ENCODE measurements around the gene C10orf90.
A peak's percentile ranks its signal among the peaks of the same experiment; 100 is the strongest.

The C10orf90 gene

DNA sequence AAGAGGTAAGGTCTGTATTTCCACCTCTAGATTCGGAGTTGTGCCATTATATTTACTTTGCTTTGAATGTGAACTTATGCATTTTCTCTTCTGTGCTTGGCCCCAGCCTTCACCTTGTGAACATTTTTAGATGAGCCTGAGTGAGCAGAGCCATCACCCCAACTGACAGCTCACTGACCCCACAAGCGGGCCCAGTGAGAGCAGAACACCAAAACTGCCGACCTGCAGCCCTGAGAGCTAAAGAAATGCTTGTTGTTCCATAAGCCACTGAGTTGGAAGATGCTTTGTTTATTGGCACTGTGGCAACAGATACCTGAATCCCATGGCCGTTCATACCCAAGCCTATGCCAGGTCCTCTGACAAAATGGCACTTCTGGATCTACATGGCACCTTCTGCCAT, 37.8 kb downstream of the C10orf90 start:
- DNase-seq (ENCODE audit: low spot score), result no peak

- DNase-seq (ENCODE audit: low spot score), result no peak
These were observed 40.4 kb downstream of the C10orf90 start for GRCh38 chr10:126629925-126630624.

GRCh38 chr10:126628746-126629145, 41.7 kb downstream of the C10orf90 start:
- DNase-seq (ENCODE audit: low spot score), result no peak

- no peak for DNase-seq (ENCODE audit: low spot score)
These were observed 48.6 kb downstream of the C10orf90 start for GRCh38 chr10:126621846-126622245.

DNA sequence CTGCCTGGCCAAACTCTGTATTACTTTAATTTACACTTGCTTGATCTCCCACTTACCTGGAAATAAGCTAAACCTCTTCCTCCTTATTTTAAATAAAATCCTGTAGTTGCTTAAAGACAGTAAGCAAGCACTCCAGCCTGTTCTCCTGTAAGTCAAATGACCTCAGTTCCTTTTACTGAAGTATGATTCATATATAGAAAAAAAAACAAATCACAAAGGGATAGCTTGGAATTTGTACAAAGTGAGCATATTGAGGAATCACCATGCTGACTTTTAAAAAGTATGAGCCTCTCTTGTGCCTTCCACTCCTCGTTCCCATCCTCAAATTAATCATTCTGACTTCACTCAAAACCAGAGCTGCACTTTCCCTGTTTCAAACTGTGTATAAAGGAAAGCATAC, 52.0 kb downstream of the C10orf90 start:
- peak; percentile 11 for DNase-seq (ENCODE audit: low spot score)

GRCh38 chr10:126617733-126618132, 52.8 kb downstream of the C10orf90 start:
- no peak for DNase-seq (ENCODE audit: low spot score)

DNA sequence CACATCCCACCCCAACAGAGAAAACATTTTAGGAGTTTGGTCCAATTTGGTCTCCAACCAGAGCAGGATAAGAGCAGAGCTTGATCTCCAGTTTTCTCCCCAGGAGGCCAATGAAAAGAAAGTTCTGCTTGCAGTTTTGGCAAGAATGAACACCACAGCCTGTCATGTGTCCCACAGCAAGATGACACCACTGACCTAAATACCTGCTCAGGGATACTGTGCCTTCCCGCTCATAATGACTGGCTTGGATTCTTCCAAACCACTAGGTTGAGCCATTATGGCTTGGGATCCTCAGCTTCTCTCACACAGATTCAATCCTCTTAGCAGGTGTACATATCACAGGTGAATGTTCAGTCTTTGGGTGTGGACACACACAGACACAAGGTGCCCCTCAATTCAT, 53.3 kb downstream of the C10orf90 start:
- DNase-seq (ENCODE audit: low spot score), result no peak

- no peak for DNase-seq (ENCODE audit: low spot score)
These were observed 53.8 kb downstream of the C10orf90 start for GRCh38 chr10:126616737-126617136.

- DNase-seq (ENCODE audit: low spot score), result no peak
These were observed 59.2 kb downstream of the C10orf90 start for GRCh38 chr10:126611303-126611702.

DNA sequence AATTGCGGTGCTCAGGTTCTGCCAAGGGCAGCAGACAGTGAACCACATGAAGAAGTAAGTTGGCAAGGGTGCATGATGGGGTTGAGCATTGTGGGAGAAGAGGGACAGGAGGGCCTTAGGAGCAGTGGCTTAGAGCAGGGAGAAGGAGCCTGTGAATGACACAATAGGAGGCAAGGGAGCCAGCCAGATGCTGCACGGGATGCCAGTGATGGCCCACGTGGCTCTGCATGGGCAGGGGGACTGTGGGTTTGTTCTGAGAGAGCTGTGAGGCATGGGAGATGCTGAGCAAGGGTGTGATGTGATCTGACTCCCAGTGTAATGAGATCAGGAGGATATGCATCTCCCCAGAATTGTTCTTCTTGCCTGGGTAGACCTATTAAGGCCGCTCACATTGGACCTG, 60.9 kb downstream of the C10orf90 start:
- no peak for DNase-seq (ENCODE audit: low spot score)

- DNase-seq (ENCODE audit: low spot score), result no peak
These were observed 70.4 kb downstream of the C10orf90 start for GRCh38 chr10:126599949-126600682.

DNA sequence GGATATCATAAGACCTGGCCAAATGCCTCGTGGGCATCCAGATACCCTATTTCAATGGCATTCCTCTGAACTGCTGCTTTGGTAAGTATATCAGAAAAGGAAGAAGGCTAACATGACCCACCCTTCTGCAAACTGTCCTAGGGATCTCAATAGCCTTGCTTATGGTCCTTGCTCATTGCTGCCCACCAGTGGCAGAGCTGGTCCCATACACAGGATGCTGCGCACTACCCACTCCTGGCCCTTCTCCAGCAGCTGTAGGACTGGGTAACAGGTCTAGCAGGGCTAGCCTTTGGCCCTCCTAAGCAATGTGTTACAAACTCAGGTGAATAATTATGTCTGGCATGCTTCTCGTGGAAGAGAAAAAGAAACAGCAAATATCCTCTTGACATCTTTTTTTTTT, 72.5 kb downstream of the C10orf90 start:
- peak; percentile 48 for DNase-seq (ENCODE audit: low spot score)

DNA sequence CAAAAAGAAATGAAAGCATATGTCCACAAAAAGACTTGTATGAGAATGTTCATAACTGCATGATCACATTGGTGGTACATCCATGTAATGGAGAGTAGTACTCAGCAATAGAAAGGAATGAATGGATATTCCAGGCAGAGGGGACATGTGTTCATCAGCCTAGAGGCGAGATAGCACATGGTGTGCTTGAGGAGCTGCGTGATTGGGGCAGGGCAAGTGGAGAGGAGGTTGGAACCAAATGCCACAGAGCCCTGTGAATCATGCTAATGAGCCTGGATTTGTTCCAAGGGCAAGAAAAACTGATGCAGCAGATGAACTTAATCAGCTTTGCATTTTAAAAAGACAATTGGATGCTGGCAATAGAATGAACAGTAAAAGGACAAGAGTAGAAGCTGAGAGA, 73.3 kb downstream of the C10orf90 start:
- DNase-seq (ENCODE audit: low spot score), result no peak

- no peak for DNase-seq (ENCODE audit: low spot score)
These were observed 73.9 kb downstream of the C10orf90 start for GRCh38 chr10:126596472-126597016.

GRCh38 chr10:126595160-126595559, 75.3 kb downstream of the C10orf90 start:
- no peak for DNase-seq (ENCODE audit: low spot score)

DNA sequence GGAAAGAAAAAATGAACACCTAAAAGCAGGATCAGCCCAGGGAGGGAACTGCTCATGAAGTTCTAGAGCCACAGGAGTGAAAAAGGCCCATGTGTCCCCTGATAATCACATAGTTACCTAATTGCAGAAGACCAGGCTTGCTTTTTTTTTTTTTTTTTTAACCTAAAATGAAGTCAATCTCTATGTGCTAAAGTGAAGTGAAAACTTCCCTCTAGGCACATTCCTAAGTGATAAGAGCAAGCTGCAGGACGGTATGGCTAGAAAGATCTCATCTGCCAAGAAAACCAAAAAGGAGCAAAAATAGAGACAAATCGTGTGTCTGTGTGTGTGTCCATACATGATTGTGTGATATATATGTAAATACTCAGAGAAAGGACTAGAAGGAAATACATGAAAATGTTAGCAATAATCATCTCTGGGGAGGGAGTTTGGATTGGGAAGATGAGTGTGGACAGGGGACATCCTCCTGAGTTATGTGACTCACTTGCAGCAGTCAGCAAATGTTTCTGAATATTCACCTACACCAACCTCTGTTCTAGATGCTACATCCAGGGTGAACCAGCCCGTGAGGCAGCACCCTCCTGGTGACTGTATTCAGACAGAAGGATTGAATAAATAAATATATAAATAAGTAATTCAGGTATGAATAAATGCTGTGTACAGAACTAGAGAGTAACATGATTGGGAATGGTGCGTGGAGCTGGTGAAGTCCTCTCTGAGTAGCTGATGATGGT, 76.4 kb downstream of the C10orf90 start:
- no peak for DNase-seq (ENCODE audit: low spot score)

DNA sequence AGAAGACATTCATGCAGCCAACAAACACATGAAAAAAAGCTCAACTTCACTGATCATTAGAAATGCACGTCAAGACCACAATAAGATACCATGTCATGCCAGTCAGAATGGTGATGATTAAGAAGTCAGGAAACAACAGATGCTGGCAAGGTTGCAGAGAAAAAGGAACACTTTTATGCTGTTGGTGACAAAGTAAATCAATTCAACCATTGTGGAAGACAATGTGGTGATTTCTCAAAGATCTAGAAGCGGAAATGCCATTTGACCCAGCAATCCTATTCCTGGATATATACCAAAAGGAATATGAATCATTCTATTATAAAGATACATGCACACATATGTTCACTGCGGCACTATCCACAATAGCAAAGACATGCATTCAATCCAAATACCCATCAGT, 77.6 kb downstream of the C10orf90 start:
- DNase-seq (ENCODE audit: low spot score), result no peak

DNA sequence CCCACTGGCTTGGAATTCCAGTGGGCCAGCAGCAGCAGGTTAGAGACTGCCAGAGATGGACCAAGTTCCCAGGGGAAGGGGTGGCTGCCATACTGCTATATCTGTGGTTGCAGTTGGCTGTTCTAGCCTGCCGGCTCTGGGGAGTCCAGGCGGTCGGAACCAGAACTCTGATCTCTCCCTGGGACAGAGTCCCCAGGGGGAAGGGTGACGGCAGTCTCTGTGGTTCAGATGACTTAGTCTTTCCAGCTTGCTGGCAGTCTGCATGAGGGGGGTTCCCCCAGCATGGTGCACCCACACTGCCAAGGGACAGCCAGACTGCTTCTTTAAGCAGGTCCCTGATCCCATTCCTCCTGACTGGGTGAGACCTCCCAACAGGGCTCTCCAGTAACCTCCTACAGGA, 82.5 kb downstream of the C10orf90 start:
- no peak for DNase-seq (ENCODE audit: low spot score)

- no peak for DNase-seq (ENCODE audit: low spot score)
These were observed 83.6 kb downstream of the C10orf90 start for GRCh38 chr10:126586878-126587277.

- no peak for DNase-seq (ENCODE audit: low spot score)
These were observed 84.4 kb downstream of the C10orf90 start for GRCh38 chr10:126586128-126586527.

- no peak for DNase-seq (ENCODE audit: low spot score)
These were observed 85.1 kb downstream of the C10orf90 start for GRCh38 chr10:126585249-126586017.

DNA sequence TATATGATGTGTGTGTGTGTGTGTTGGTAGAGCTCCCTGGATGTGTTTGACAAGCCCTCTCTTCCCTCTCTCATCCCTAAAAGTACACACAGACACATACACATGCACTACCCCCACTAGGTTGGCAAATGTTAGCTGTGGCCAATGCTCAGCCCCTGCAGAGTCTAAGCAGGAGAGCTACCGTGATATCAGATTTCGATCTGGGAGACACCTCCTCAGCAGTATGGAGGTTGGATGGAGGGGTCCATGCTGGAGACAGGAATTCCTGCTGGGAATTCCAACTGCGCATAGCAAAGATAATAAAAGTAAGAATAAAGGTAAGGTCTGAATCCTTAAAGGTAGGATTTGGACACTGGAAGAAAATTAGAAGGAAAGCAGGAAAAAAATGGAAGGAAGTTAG, 85.7 kb downstream of the C10orf90 start:
- no peak for DNase-seq (ENCODE audit: low spot score)

Data from COLO829 (cell line).